ENCODE measurements around the gene TRERF1. TPM values are rescaled to one million over a fixed set of nuclear protein-coding genes. Genes with fewer than 3 reads are reported as not detected.

Gene TRERF1
- polyA plus RNA-seq, 1 of the 3 experiments (the other 2 are of a cell fraction): 3.6 TPM

GRCh38 chr6:42199106-42199981, 252.4 kb downstream of the TRERF1 start:
- Histone ChIP-seq H3K27me3 (ENCODE audit: insufficient read depth) (no peaks in the 10 kb centered on the region), H3K4me2 (peak overlapping the region; percentile 25; the same call in 1 of the 2 replicates), H3F3A (replicated peaks; ENCODE audit: insufficient read depth) (peaks cover 56% of the 10 kb centered on the region), H3K79me2 (ENCODE audit: insufficient read depth) (no peaks in the 10 kb centered on the region), H3K9me2 (no peaks in the 10 kb centered on the region), H3K9ac (peak overlapping the region; percentile 13; the same call in 1 of the 2 replicates), H3K36me3 (replicated peaks in 1 of 2; ENCODE audit: control insufficient read depth in 1 of 2, insufficient read depth in 2 of 2, low read length in 1 of 2) (peaks cover 0 to 10% of the 10 kb centered on the region in 2 experiments), H3K4me1 (ENCODE audit: control insufficient read depth in 1 of 2, insufficient read depth in 2 of 2, low read depth in 1 of 2, low read length in 1 of 2) (peaks cover 0 to 24% of the 10 kb centered on the region in 2 experiments; a peak in 3 of 4 replicates), H3K9me3 (no peaks in the 10 kb centered on the region), H3K27ac (ENCODE audit: low read depth in 2 of 2, low read length in 1 of 2) (peak overlapping the region in 1 of 2 experiments; percentile 94; a peak in 3 of 4 replicates), H3K4me3 (ENCODE audit: low read depth in 2 of 2, low read length in 1 of 2) (no peak overlapping the region), H4K20me1 (ENCODE audit: insufficient read depth) (peaks cover 4% of the 10 kb centered on the region; the same call in 1 of the 2 replicates), H2AFZ (ENCODE audit: low read depth) (no peak overlapping the region)
- POLR2A ChIA-PET: no interaction called here
- no peak for DNase-seq
- TF ChIP-seq EP300 (IDR thresholded peaks at IDR 0.05; ENCODE audit: borderline replicate concordance in 1 of 2, low read depth in 1 of 2, low read length in 1 of 2): peak in 1 of 2 experiments; percentile 59; a peak in 1 of 4 replicates
- TF ChIP-seq NFIC (IDR thresholded peaks at IDR 0.05; ENCODE audit: borderline replicate concordance): peak; percentile 90
- peak; percentile 47; the same call in 1 of the 2 replicates for TF ChIP-seq POLR2AphosphoS5 (IDR thresholded peaks at IDR 0.05; ENCODE audit: low read depth, low read length)
- 0 out of 2 replicates have a peak, but pooled peaks have one; percentile 20 for TF ChIP-seq RXRA (IDR thresholded peaks at IDR 0.05; ENCODE audit: borderline replicate concordance, low read depth)
- no peak for TF ChIP-seq CTCF (IDR thresholded peaks at IDR 0.05)
- TF ChIP-seq MEF2A (IDR thresholded peaks at IDR 0.05; ENCODE audit: borderline replicate concordance, low read depth): no peak
- TF ChIP-seq JUND (IDR thresholded peaks at IDR 0.05): peak; percentile 47
- TF ChIP-seq FOXJ3 (CRISPR knock-in tag; IDR thresholded peaks at IDR 0.05): no peak
- 0 out of 2 replicates have a peak, but pooled peaks have one; percentile 47 for TF ChIP-seq TEAD4 (IDR thresholded peaks at IDR 0.05; ENCODE audit: borderline replicate concordance, insufficient read depth)
- TF ChIP-seq YY1 (IDR thresholded peaks at IDR 0.05; ENCODE audit: low read depth): peak; percentile 49; the same call in 1 of the 2 replicates
- TF ChIP-seq TCF12 (IDR thresholded peaks at IDR 0.05): peak; percentile 85
- TF ChIP-seq PBX3 (IDR thresholded peaks at IDR 0.05): peak; percentile 74
- TF ChIP-seq MAX (IDR thresholded peaks at IDR 0.05; ENCODE audit: low read depth): peak; percentile 79
- TF ChIP-seq SIN3A (IDR thresholded peaks at IDR 0.05; ENCODE audit: borderline replicate concordance, low read depth, low read length): no peak
- no peak for TF ChIP-seq FOXM1 (IDR thresholded peaks at IDR 0.05; ENCODE audit: low read depth)
- no peak for TF ChIP-seq IRF3 (IDR thresholded peaks at IDR 0.05; ENCODE audit: low read depth, low read length)
- 60% methylated on average over 5 of the region's 5 CpGs for WGBS (ENCODE audit: low lambda C conversion rate)
- CTCF ChIA-PET: interaction anchor here (0.6 to 2.9 kb wide), 2 partner anchors 15 to 806 kb away, joined by 3 to 11 read pairs; no protein-coding TSS in a partner anchor

Data from SK-N-SH (cell line).